Activated CD8-positive, alpha-beta memory T cell treated with anti-CD3 and anti-CD28 coated beads, Interleukin-2, amount 10 ng/mL, durations not matched to agents 7 days and 5 days (primary cell): Measurements from ENCODE around the gene CSTA. TPM values are rescaled to one million over a fixed set of nuclear protein-coding genes. Genes with fewer than 3 reads are reported as not detected.

Source experiments
- ATAC-seq: fragments of 150-1000 bp; cut with Tn5 transposase; one replicate; pipeline ENCODE4 v1.10.0; 2021; ENCODE audit warnings: moderate library complexity
- CTCF ChIA-PET: fragments of 350-600 bp; sonication (Branson Sonifier 250); formaldehyde crosslinking; loops from one replicate; lab custom pipeline; 2021; ENCODE audit warnings: antibody characterized with exemption; lab: Charles Lee
- DNase-seq: peaks from one replicate; pipeline ENCODE4 v3.0.0-alpha.2; 2020
- H3K27ac Mint-ChIP-seq: one replicate; pipeline ENCODE4 v1.8.0; 2021; ENCODE audit warnings: mild to moderate bottlenecking, mixed read lengths
- H3K27me3 Mint-ChIP-seq: one replicate; pipeline ENCODE4 v1.8.0; 2021; ENCODE audit warnings: mixed read lengths
- H3K36me3 Mint-ChIP-seq: one replicate; pipeline ENCODE4 v1.8.0; 2021; ENCODE audit warnings: mild to moderate bottlenecking, mixed read lengths
- H3K4me1 Mint-ChIP-seq: one replicate; pipeline ENCODE4 v1.8.0; 2021; ENCODE audit warnings: mixed read lengths
- H3K4me3 Mint-ChIP-seq: one replicate; pipeline ENCODE4 v1.8.0; 2021; ENCODE audit warnings: mild to moderate bottlenecking, moderate library complexity, mixed read lengths
- H3K9me3 Mint-ChIP-seq: one replicate; pipeline ENCODE4 v1.8.0; 2022; ENCODE audit warnings: low read depth, mixed read lengths
- total RNA-seq, 2 experiments: library from RNA; stranded (reverse); gene quantifications; one replicate each; pipeline ENCODE4 v1.2.3, GENCODE V29; 2021

CSTA gene
- total RNA-seq, 2 experiments from 2014 or later: not detected

GRCh38 chr3:122342803-122343202 is 17.8 kb downstream of the CSTA start:
- DNase-seq (no peak), ATAC-seq (no peak)
- Mint-ChIP-seq H3K27ac (no peak overlapping the region), H3K4me1 (no peaks in the 10 kb centered on the region), H3K4me3 (no peak overlapping the region), H3K27me3 (peaks cover 29% of the 10 kb centered on the region), H3K36me3 (peaks cover 2% of the 10 kb centered on the region), H3K9me3 (peaks cover 3% of the 10 kb centered on the region)
- CTCF ChIA-PET: no interaction called here

GRCh38 chr3:122343654-122344053 is 18.6 kb downstream of the CSTA start:
- CTCF ChIA-PET: no interaction called here
- peaks cover 2% of the 10 kb centered on the region for H3K36me3 Mint-ChIP-seq
- no peak for DNase-seq
- H3K4me3 Mint-ChIP-seq: no peak overlapping the region
- no peak overlapping the region for H3K27ac Mint-ChIP-seq
- no peaks in the 10 kb centered on the region for H3K4me1 Mint-ChIP-seq
- peaks cover 5% of the 10 kb centered on the region for H3K9me3 Mint-ChIP-seq
- H3K27me3 Mint-ChIP-seq: peaks cover 27% of the 10 kb centered on the region
- ATAC-seq: no peak

DNA sequence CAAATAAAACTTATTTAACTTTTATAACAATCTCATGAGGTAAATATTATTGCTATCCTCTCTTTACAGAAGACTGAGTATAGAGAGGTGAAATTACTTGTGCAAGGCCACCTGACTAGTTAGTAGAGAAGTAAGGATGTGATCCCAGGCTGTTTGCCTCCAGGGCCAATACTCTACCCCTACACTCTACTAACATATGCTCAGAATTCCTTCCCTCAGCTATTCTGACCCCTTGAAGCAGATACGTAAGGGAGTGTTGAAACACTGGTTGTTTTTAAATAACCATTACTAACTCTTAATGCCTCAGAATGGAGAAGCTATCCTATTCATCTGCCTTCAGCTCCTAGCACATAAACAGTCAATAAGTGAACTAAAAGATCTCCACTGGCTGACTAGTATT is 24.1 kb downstream of the CSTA start:
- no peaks in the 10 kb centered on the region for H3K36me3 Mint-ChIP-seq
- no peak for ATAC-seq
- no peak overlapping the region for H3K4me3 Mint-ChIP-seq
- CTCF ChIA-PET: interaction anchor here (0.7 to 1.7 kb wide), 2 partner anchors 36 to 466 kb away, joined by 3 to 4 read pairs; no protein-coding TSS in a partner anchor
- H3K27ac Mint-ChIP-seq: no peak overlapping the region
- no peak for DNase-seq
- peaks cover 5% of the 10 kb centered on the region for H3K9me3 Mint-ChIP-seq
- H3K4me1 Mint-ChIP-seq: no peaks in the 10 kb centered on the region
- H3K27me3 Mint-ChIP-seq: peaks cover 7% of the 10 kb centered on the region

GRCh38 chr3:122350814-122351418 is 25.9 kb downstream of the CSTA start:
- Mint-ChIP-seq H3K27ac (no peak overlapping the region), H3K4me1 (no peaks in the 10 kb centered on the region), H3K27me3 (no peaks in the 10 kb centered on the region), H3K4me3 (no peak overlapping the region), H3K36me3 (no peaks in the 10 kb centered on the region), H3K9me3 (peaks cover 5% of the 10 kb centered on the region)
- CTCF ChIA-PET: no interaction called here
- DNase-seq: no peak
- no peak for ATAC-seq

DNA sequence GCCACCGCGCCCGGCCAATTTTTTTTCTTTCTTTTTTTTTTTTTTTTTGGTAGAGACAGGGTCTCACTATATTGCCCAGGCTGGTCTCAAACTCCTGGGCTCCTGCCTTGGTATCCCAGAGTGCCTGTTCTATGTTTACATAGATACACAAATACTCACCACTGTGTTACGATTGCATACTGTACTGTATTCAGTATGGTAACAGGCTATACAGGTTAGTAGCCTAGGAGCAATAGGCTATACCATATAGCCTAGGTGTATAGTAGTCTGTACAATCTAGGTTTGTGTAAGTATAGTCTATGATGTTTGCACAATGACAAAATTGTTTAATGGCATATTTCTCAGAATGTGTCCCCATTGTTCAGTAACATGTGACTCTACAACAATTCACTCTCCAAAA is 26.6 kb downstream of the CSTA start:
- H3K4me1 Mint-ChIP-seq: no peaks in the 10 kb centered on the region
- no peaks in the 10 kb centered on the region for H3K27me3 Mint-ChIP-seq
- no peak overlapping the region for H3K27ac Mint-ChIP-seq
- ATAC-seq (no peak), DNase-seq (no peak)
- CTCF ChIA-PET: no interaction called here
- H3K9me3 Mint-ChIP-seq: peaks cover 5% of the 10 kb centered on the region
- H3K4me3 Mint-ChIP-seq: no peak overlapping the region
- no peaks in the 10 kb centered on the region for H3K36me3 Mint-ChIP-seq

GRCh38 chr3:122353215-122353614 is 28.2 kb downstream of the CSTA start:
- Mint-ChIP-seq H3K4me1 (no peaks in the 10 kb centered on the region), H3K27me3 (no peaks in the 10 kb centered on the region), H3K27ac (no peak overlapping the region), H3K4me3 (no peak overlapping the region), H3K36me3 (no peaks in the 10 kb centered on the region), H3K9me3 (no peaks in the 10 kb centered on the region)
- DNase-seq (no peak), ATAC-seq (no peak)
- CTCF ChIA-PET: no interaction called here

DNA sequence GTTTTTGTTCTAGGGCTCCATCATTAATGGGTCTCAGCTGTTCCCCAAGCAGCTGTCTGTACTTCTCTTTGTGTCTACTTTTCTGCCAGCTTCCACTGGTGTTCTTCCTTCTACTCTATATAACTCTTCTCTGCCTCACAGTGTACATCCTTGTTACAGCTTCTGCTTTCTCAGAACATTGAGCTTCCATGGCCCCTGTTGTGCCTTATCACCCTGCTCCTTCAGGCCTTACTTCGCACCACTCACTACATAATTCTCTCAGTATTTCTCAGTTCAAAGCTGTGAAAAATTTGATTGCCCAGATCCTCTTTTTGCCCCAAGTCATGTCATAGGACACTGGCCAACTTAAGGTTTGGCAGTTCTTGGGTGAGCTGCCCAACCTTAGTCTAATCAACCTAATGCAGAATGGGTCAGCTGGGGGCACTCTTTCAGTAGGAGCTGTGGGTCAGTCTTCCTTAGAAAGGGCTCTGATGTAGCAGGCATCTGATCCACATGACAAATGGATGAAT is 28.9 kb downstream of the CSTA start:
- no peak for ATAC-seq
- Mint-ChIP-seq H3K27me3 (no peaks in the 10 kb centered on the region), H3K27ac (no peak overlapping the region), H3K36me3 (peaks cover 6% of the 10 kb centered on the region), H3K4me1 (peaks cover 7% of the 10 kb centered on the region), H3K9me3 (no peaks in the 10 kb centered on the region), H3K4me3 (no peak overlapping the region)
- CTCF ChIA-PET: no interaction called here
- DNase-seq: no peak

DNA sequence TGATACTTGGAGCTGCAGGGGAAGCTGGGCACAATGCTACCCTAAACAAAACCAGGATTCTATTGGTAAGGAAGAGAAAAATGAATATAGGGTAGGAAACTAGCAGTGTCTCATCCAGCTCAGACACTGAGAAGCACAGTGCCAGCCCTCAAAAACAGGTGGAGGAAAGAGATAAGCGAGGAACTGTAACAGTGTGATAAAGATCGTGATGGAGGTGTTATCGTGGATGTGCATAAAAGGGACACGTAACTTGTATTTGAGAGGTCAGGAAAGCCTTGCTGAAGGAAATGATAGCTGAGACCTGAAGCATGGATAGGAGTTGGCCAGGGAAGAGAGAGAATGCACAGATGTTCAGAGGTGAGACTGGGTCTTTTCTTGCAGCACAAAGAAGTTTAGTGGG is 30.6 kb downstream of the CSTA start:
- no peak overlapping the region for H3K4me3 Mint-ChIP-seq
- ATAC-seq: no peak
- no peak overlapping the region for H3K27ac Mint-ChIP-seq
- peaks cover 9% of the 10 kb centered on the region for H3K36me3 Mint-ChIP-seq
- no peak for DNase-seq
- H3K4me1 Mint-ChIP-seq: peaks cover 7% of the 10 kb centered on the region
- H3K27me3 Mint-ChIP-seq: no peaks in the 10 kb centered on the region
- no peaks in the 10 kb centered on the region for H3K9me3 Mint-ChIP-seq
- CTCF ChIA-PET: no interaction called here

DNA sequence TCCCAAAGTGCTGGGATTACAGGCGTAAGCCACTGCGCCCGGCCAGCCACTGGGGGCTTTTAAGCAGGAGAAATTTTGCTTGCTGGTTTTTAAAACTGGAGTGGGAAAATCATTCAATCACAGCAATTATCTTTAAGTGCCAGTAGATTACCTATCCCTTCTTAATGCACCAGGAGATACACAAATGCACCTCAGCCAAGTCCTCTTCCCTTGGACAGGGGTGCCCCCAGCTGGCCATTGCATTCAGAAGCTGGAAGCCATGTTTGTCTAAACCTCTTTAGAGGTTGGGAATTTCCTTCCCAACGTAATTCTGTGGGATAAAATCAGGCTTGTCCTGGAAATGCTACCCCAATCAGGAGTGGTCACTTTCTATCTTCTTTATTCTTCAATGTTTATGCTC is 31.4 kb downstream of the CSTA start:
- no peak overlapping the region for H3K4me3 Mint-ChIP-seq
- DNase-seq (no peak), ATAC-seq (no peak)
- no peaks in the 10 kb centered on the region for H3K9me3 Mint-ChIP-seq
- H3K27me3 Mint-ChIP-seq: no peaks in the 10 kb centered on the region
- no peak overlapping the region for H3K27ac Mint-ChIP-seq
- CTCF ChIA-PET: interaction anchor here (1.0 to 1.3 kb wide), 2 partner anchors 29 to 49 kb away, joined by 3 to 4 read pairs; no protein-coding TSS in a partner anchor
- H3K4me1 Mint-ChIP-seq: peaks cover 7% of the 10 kb centered on the region
- H3K36me3 Mint-ChIP-seq: peaks cover 12% of the 10 kb centered on the region

DNA sequence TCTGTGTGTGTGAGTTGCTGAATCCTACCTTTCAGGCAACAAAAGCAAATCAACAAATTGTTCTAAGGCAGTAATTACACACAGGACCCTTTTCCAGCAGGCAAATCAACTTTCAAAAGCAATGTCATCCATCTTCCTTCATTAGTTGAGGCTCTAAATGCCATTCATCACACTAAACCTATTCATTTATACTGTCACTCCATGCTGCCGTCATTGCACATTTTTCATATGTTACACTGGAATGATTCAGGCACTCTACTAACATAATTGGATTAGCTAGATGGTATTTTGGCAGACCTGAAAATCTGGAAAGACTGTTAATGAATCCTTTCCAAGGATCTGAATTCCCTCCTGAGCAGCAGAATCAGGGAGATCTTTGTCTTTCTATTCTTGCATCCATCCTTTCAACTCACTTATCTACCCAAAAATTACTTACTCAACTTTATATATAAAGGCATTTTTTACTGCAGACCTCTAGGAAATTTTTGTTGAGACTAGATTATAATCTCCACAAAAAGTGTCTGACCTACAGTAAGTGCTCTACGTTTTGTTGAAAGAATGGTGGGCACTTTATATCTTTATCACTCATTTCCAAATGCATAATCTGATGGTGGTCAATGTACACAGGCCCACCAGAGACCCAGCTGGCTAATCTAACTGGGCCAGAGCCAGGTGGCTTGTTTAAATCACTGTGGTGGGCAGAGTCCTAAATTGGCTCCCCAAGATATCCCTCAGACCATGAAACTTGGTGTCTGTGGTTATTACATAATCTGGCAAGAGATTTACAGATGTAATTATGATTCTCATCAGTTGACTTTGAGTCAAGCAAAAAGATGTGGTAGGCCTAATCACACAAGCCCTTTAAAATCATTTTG is 33.0 kb downstream of the CSTA start:
- Mint-ChIP-seq H3K27me3 (no peaks in the 10 kb centered on the region), H3K27ac (no peak overlapping the region), H3K4me1 (peaks cover 7% of the 10 kb centered on the region), H3K36me3 (peaks cover 16% of the 10 kb centered on the region), H3K4me3 (no peak overlapping the region), H3K9me3 (no peaks in the 10 kb centered on the region)
- DNase-seq (no peak), ATAC-seq (no peak)
- CTCF ChIA-PET: interaction anchor here (1.0 kb wide), 1 partner anchor 71 kb away, joined by 3 read pairs; no protein-coding TSS in a partner anchor

GRCh38 chr3:122358703-122359032 is 33.6 kb downstream of the CSTA start:
- CTCF ChIA-PET: no interaction called here
- Mint-ChIP-seq H3K36me3 (peaks cover 21% of the 10 kb centered on the region), H3K9me3 (no peaks in the 10 kb centered on the region), H3K4me3 (no peak overlapping the region), H3K4me1 (peaks cover 7% of the 10 kb centered on the region), H3K27me3 (no peaks in the 10 kb centered on the region), H3K27ac (peak overlapping the region; percentile 12)
- ATAC-seq (peak; percentile 33), DNase-seq (no peak)

DNA sequence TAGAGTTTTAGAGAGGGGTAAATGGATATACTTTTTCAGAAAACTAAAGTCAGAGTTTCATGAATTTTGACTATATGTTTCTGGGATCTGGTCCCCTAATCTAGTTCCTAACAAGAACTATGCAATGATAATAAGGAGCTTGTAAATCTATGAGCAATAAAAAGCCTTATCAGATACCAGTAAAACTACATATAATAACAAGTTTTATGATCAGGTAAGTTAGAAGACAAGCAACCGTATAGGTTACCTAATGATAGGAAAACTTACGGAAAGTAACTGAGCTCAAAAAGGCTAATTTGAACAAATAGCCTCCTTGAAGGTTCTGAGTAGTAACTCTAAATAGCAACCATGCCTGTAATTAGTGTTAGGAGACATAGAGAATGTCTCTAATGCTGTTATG is 37.0 kb downstream of the CSTA start:
- DNase-seq (no peak), ATAC-seq (no peak)
- H3K27me3 Mint-ChIP-seq: no peaks in the 10 kb centered on the region
- no peak overlapping the region for H3K27ac Mint-ChIP-seq
- H3K36me3 Mint-ChIP-seq: peaks cover 34% of the 10 kb centered on the region
- H3K4me1 Mint-ChIP-seq: peaks cover 27% of the 10 kb centered on the region
- H3K9me3 Mint-ChIP-seq: no peaks in the 10 kb centered on the region
- CTCF ChIA-PET: interaction anchor here (0.6 kb wide), 1 partner anchor 479 kb away, joined by 3 read pairs; no protein-coding TSS in a partner anchor
- H3K4me3 Mint-ChIP-seq: no peak overlapping the region

DNA sequence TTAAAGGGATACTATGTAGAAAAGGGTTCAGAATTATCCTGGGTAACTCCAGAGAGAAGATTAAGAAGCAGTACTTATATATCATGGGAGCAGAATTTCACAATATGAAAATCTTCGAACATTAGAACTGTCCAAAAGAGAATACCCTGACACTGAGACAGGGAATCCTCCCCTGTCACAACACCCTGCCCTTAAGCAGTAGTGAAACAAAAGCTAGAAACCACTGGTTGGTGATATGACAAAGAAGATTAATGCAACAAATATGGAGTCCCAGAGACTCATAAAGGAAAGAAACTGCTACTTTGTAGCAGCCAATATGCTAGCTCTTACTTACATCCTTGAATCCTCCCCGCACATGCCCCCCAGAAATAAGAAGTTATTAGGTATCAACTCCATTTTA is 39.4 kb downstream of the CSTA start:
- Mint-ChIP-seq H3K36me3 (peaks cover 35% of the 10 kb centered on the region), H3K27ac (peak overlapping the region; percentile 84), H3K27me3 (no peaks in the 10 kb centered on the region), H3K4me3 (no peak overlapping the region), H3K9me3 (no peaks in the 10 kb centered on the region), H3K4me1 (peaks cover 25% of the 10 kb centered on the region)
- DNase-seq (no peak), ATAC-seq (no peak)
- CTCF ChIA-PET: interaction anchor here (1.2 kb wide), 1 partner anchor 20 kb away, joined by 4 read pairs; the partner anchor contains the start of gene FAM162A
